Fibroblast of the aortic adventitia (primary cell): ENCODE results near the gene SLC39A9. TPM values are rescaled to one million over a fixed set of nuclear protein-coding genes. Genes with fewer than 3 reads are reported as not detected.

Experiments
- DNase-seq: peaks from one replicate; pipeline ENCODE4 v3.0.0-alpha.2; 2010; ENCODE audit warnings: low read depth
- H3K4me3 ChIP-seq: 2 replicates; pipeline ENCODE4 v1.5.1; 2011; ENCODE audit warnings: low read depth, mild to moderate bottlenecking, control low read depth, low read length, moderate library complexity
- total RNA-seq: library from RNA; depleted of rRNA; stranded (reverse); fragments of >200 nt; gene quantifications from 2 replicates; pipeline ENCODE4 v1.2.3, GENCODE V29; 2012; ENCODE audit warnings: low replicate concordance
- TF ChIP-seq, protein P1 (sequence below): IDR thresholded peaks from 2 replicates; pipeline ENCODE4 v1.5.1; 2011; ENCODE audit warnings: mild to moderate bottlenecking, low read length, control low read depth, inconsistent platforms; ENCODE audit not compliant: insufficient read depth

The SLC39A9 gene
- total RNA-seq, 1 donor, result 118 TPM

DNA sequence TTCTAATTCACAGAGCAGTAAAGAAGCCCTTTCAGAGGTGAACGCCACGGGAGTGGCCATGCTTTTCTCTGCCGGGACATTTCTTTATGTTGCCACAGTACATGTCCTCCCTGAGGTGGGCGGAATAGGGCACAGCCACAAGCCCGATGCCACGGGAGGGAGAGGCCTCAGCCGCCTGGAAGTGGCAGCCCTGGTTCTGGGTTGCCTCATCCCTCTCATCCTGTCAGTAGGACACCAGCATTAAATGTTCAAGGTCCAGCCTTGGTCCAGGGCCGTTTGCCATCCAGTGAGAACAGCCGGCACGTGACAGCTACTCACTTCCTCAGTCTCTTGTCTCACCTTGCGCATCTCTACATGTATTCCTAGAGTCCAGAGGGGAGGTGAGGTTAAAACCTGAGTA lies 59.9 kb downstream of the SLC39A9 start:
- TF ChIP-seq, protein P1, sequence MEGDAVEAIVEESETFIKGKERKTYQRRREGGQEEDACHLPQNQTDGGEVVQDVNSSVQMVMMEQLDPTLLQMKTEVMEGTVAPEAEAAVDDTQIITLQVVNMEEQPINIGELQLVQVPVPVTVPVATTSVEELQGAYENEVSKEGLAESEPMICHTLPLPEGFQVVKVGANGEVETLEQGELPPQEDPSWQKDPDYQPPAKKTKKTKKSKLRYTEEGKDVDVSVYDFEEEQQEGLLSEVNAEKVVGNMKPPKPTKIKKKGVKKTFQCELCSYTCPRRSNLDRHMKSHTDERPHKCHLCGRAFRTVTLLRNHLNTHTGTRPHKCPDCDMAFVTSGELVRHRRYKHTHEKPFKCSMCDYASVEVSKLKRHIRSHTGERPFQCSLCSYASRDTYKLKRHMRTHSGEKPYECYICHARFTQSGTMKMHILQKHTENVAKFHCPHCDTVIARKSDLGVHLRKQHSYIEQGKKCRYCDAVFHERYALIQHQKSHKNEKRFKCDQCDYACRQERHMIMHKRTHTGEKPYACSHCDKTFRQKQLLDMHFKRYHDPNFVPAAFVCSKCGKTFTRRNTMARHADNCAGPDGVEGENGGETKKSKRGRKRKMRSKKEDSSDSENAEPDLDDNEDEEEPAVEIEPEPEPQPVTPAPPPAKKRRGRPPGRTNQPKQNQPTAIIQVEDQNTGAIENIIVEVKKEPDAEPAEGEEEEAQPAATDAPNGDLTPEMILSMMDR, result no peak
- DNase-seq, result no peak

DNA sequence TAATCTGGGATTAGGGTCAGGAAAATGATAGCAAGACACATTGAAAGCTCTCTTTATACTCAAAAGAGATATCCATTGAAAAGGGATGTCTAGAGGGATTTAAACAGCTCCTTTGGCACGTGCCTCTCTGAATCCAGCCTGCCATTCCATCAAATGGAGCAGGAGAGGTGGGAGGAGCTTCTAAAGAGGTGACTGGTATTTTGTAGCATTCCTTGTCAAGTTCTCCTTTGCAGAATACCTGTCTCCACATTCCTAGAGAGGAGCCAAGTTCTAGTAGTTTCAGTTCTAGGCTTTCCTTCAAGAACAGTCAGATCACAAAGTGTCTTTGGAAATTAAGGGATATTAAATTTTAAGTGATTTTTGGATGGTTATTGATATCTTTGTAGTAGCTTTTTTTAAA lies 60.6 kb downstream of the SLC39A9 start:
- TF ChIP-seq, protein P1, result no peak
- H3K4me3 ChIP-seq, result no peak overlapping the region
- DNase-seq, result no peak

More for the DNA sequence above, 59.9 kb downstream of the SLC39A9 start:
- H3K4me3 ChIP-seq, result no peak overlapping the region

DNA sequence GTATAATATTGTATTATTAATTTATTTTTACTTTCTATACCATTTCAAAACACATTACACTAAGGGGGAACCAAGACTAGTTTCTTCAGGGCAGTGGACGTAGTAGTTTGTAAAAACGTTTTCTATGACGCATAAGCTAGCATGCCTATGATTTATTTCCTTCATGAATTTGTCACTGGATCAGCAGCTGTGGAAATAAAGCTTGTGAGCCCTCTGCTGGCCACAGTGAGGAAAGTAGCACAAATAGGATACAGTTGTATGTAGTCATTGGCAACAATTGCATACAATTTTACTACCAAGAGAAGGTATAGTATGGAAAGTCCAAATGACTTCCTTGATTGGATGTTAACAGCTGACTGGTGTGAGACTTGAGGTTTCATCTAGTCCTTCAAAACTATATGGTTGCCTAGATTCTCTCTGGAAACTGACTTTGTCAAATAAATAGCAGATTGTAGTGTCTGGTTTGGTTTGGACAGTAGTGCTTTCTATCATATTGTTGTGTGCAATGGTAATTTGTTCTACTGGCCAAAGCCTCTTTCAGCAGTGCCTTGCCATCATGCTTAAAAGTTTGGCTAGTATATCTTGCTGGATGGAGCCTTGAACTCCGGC lies 61.7 kb downstream of the SLC39A9 start:
- TF ChIP-seq, protein P1, result peak; percentile 80
- no peak overlapping the region for H3K4me3 ChIP-seq

DNA sequence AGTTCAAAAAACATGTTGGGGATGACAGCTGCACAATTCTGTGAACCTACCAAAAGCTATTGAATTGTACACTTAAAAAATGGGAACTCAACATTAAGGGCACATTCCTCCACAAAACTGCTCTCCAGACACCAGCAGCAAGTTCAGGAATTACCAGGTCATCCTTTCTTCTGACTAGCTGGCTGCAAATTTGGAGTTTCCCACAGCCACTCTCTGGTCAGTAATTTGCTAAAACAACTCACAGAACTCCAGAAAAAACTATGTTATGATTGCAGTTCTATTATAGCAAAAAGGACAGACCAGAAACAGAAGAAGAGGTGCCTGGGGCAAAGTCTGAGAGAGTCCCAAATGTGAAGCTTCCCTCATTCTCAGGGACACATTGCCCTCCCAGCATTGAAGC lies 65.9 kb downstream of the SLC39A9 start:
- TF ChIP-seq, protein P1, result no peak
- DNase-seq, result peak; percentile 35
- no peak overlapping the region for H3K4me3 ChIP-seq

More for the DNA sequence above, 61.7 kb downstream of the SLC39A9 start:
- peak; percentile 93 for DNase-seq

DNA sequence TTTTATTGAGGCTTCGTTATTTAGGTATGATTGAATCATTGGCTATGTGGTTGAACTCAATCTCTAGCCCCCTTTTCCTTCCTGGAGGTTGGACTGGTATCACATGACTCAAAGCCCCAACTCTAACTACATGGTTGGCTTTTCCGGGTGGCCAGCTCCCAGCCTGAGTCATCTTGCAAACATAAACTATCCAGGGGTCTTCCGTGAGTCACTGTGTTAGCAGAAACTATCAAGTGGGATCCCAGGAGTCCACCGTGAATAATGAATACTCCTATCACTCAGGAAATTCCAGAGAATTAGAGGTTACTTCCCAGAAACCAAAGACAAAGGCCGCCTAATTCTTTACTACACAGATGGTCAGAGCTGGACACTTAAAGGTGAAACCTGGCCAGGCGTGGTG lies 66.3 kb downstream of the SLC39A9 start:
- H3K4me3 ChIP-seq, result no peak overlapping the region
- peak; percentile 89 for DNase-seq
- TF ChIP-seq, protein P1, result no peak

DNA sequence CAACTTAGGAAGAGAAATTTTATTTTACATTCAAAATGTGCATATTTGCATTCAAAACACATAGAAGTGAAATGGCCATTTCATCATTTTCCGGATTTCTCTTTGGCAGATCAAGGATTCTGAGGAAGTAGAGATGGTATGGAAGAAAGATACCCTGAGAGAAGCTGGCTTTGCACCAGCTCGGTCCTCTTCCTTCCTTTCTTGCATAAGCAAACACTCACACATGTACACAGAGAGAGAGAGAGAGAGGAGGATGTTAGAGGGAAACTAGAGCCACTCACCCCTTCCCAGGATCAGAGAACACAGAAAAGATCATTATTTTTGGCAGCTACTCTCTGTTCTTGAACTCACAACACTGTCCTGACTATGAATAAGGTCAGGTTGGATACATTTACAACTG lies 70.5 kb downstream of the SLC39A9 start:
- H3K4me3 ChIP-seq, result no peak overlapping the region
- no peak for DNase-seq
- TF ChIP-seq, protein P1, result no peak

DNA sequence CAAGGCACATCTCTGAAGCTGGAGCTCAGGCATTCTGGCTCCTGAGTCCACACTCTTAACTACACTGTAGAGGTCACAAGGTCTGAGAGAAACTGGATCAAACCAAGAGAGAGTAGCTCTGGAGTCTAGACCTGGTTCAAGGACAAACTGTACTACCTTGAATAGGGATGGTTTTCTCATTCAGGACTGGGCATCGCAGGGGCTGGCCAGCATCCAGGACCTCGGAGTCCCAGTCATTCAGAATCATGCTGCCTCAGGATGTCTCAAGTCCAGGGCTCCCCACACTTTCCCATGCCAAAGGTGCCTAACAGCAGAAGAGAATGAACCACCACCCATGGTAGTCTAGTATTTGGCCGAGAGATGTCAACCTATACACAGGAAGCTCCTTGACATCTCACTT lies 72.9 kb downstream of the SLC39A9 start:
- DNase-seq, result no peak
- TF ChIP-seq, protein P1, result no peak
- H3K4me3 ChIP-seq, result no peak overlapping the region
